Stimulated activated CD8-positive, alpha-beta memory T cell treated with anti-CD3 and anti-CD28 coated beads, Interleukin-7, amount 100 ng/mL, for 24 hours (primary cell): Measurements from ENCODE around the gene PKD2L1.
"Not testable (repeated sequence)": the region's sequence is repeated elsewhere in the genome, so short reads cannot be mapped to it uniquely, and the experiment has no call there.

Experiments
- DNase-seq: peaks from one replicate; pipeline ENCODE4 v3.0.0-alpha.2; 2020; ENCODE audit warnings: low read depth

The PKD2L1 gene

GRCh38 chr10:100330079-100330478 is at the start of gene PKD2L1:
Gene PKD2L1 (minus strand): TSS chr10:100330228. CDS start chr10:100330103, 125 bp downstream.
- no peak for DNase-seq

DNA sequence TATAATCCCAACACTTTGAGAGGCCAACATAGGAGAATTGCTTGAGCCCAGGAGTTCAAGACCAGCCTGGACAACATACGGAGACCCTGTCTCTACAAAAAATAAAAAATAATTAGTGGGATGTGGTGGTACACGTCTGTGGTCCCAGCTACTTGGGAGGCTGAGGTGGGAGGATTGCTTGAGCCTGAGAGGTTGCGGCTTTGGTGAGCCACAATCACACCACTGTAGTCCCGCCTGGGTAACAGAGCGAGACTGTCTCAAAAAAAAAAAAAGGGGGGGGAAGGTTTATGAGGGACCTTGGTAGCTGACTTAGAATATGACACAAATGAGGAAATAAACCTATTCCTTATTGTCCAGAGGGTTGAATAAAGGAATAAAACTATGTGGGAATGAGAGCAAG is 47.8 kb upstream of the PKD2L1 start:
- DNase-seq, result no peak

DNA sequence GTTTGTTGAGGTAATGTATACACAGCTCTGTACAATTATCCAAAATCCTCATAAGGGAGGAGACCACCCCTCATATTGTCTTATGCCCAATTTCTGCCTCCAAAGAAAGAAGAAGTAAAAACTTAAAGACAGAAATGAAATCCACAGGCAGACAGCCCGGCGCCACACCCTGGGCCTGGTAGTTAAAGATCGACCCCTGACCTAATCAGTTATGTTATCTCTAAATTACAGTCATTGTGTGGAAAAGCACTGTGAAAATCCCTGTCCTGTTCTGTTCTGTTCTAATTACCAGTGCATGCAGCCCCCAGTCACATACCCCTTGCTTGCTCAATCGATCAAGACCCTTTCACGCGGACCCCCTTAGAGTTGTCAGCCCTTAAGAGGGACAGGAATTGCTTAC is 46.6 kb upstream of the PKD2L1 start:
- DNase-seq, result not testable (repeated sequence)

- not testable (repeated sequence) for DNase-seq
Observed at GRCh38 chr10:100374677-100375353, 44.8 kb upstream of the PKD2L1 start.

GRCh38 chr10:100374200-100374655 is 44.2 kb upstream of the PKD2L1 start:
- no peak for DNase-seq

DNA sequence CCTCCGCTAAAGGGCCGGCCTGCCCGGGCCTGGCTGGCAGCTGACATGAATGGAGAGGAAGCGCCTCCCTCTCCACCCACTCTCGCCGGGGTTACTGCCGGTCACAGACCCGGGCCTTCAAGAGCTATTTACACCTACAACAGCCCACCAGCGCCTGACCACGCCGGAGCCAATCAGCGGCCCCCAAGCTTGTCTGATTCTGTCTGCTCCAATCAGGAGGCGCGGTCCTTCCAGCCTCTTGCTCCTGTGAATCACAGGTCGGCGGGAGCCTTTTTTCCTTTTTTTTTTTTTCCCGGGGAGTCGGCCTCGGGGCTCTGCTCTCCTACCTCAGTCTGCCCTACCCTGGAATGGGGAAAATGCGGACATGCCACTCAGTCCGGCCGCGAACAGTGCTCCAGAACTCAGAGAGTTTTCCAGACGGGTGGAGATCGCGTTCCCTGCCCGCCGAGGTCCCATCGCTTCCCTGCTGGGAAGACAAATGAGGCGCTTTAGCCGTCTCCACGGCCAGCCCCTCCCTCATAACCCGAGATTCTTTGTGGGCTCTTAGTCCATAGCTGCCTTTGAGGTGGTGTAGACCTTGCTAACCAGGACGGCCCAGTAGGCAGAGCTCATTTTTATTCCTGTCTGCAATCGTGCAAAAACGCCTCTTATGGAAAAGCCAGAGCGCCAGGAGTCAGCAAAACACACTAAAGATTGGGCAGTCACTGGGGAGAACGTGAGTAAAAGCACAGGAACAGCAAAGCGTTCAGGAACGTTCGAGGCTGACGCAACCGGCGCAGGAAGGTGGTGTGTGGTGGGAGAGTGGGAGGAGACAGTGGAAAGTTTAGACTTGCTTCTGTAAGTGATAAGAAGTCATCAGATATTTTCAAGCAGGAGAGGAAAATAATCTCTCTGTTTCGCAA is 43.5 kb upstream of the PKD2L1 start:
- DNase-seq, result peak; percentile 76

GRCh38 chr10:100372415-100373297 is 42.6 kb upstream of the PKD2L1 start:
- no peak for DNase-seq

- DNase-seq, result no peak
Observed at GRCh38 chr10:100371482-100372027, 41.5 kb upstream of the PKD2L1 start.

DNA sequence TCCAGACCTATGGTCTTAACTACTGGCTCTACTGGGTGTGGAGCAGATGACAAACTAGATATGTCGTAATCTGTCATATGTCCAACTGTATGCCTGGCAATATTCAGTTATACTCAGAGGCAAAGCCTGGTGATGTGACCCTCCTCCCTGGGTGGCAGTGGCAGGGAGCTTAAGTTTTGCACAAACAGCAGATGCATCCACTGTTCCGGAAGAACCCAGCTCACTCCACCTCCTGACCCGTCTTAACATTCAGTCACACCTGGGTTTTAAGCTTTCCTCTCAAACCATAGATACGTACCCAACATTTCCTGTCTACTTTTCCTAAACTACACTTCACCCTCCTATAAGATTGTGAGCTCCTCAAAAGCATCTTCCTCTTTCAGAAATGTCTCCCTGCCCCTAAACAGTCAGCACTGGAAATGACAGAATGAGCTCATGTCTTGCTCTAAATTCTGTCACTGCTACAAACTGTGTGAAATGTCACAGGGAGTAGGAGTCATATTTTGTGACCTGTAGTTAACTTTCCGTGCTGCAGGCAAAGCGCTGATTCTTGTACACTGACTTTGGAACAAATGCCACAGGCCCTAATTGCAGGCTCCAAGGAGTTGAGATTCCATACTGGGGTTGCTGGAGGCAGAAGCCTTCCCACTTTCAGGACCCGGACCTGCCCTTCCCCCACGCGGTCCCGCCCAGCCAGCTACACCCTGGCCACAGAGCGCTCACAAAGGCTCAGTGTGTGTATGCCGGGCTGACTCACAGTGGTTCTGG is 40.9 kb upstream of the PKD2L1 start:
- peak; percentile 28 for DNase-seq

DNA sequence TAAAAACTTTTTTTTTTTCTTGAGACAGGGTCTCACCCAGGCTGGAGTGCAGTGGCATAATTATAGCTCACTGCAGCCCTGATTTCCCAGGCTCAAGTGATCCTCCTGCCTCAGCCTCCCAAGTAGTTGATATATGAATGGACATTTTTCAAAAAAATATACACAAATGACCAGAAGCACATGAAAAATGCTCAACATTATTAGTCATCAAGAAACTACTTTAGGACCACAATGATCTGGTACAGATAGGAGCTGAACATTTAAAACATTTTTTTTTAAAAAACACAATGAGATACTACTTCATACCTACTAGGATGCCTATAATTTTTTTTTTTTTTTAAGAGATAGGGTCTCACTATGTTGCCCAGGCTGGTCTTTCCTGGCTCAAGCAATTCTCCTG is 38.7 kb upstream of the PKD2L1 start:
- DNase-seq, result no peak

- DNase-seq, result no peak
Observed at GRCh38 chr10:100364735-100365391, 34.8 kb upstream of the PKD2L1 start.

DNA sequence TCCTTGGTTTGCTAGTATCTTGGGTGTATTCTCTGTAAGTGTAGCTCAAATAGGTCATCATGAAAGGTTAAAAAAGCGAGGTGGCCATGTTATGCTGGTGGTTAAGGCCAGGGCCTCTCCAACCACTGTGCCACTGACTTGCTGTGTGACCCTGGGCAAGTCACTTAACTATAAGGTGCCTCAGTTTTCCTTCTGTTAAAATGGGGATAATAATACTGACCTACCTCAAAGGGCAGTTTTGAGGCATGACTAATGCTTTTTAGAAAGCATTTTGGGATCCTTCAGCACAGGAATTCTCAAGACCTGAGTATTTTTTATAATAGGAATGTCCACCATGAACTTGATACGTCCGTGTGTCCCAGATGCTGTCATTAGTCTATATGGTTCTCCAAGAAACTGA is 34.1 kb upstream of the PKD2L1 start:
- no peak for DNase-seq

DNA sequence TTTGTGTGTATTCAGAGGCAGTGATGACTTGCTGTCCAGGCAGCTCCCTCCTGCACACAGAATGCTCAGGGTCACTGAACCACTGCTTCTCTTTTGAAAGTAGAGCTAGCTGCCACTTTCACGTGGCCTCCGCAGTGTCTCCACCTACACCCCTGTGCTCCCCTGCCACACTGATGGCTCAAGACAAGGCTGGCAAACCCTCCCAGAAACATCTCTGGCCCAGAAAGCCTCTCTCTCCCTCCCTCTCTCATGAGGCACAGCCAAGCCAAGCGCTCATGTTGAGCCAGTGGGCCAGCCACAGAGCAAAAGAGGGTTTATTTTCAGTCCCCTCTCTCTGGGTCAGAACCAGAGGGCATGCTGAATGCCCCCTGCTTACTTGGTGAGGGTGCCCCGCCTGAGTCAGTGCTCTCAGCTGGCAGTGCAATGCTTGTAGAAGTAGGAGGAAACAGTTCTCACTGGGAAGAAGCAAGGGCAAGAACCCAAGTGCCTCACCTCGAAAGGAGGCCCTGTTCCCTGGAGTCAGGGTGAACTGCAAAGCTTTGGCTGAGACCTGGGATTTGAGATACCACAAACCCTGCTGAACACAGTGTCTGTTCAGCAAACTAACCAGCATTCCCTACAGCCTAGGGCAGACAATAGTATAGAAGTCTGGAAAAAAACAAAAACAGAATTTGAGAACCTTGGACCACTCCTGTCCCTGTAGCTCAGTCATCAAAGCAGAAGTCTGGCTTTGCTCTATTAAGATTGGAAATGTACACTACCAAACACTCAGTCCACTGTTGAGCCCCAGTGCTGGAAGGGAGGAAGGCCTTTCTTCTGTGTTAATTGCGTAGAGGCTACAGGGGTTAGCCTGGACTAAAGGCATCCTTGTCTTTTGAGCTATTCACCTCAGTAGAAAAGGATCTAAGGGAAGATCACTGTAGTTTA is 32.8 kb upstream of the PKD2L1 start:
- no peak for DNase-seq

DNA sequence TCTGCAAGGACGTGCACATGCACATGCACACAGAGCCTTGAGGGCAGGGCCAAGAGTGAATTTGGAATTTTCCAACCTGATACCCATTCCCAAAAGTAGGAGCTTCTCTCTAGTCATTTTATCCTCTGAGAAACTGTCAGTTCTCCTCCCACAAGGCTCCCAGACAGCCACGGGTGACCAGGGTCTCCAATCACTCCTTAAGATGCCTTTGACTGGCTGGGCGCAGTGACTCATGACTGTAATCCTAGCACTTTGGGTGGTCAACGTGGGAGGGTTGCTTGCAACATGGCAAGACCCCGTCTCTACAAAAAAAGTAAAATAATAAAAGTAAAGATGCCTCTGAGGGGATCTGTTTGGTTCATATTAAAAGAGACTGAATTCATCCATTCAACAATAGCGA is 30.2 kb upstream of the PKD2L1 start:
- no peak for DNase-seq

GRCh38 chr10:100359529-100360150 is 29.6 kb upstream of the PKD2L1 start:
- no peak for DNase-seq

- no peak for DNase-seq
Observed at GRCh38 chr10:100359030-100359432, 29.0 kb upstream of the PKD2L1 start.

DNA sequence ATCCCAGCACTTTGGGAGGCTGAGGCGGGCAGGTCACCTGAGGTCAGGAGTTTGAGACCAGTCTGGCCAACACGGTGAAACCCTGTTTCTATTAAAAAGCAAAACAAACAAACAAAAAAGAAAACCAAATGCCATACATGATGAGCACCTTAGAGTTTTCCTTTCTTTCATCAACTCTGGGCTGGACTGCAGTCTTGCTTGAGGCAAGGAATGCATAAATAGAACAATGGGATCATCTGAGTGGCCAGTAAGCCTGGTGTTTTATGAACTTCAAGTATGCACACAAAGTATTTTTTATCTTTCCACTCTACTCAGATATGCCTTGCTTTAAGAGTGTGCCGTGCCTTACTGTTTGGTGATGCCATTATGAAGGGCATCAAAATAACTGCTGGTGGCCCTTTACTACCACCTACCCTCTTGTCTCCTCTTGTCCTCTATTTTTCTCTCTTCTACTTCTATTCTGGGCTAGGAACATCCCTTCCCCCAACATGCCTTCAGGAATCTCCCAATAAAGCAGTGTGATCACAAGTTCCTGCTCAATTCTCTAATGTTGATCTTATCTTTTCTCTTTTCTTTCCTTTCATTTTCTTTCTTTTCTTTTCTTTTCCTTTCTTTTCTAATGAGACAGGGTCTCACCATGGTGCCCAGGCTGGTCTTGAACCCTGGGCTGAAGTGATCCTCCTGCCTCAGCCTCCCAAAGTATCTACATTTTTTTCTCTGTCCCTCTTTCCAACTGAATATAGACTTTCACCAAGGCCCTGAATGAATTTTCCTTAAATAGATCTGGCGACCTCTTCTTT is 27.2 kb upstream of the PKD2L1 start:
- no peak for DNase-seq
